GM18870 (cell line): Measurements from ENCODE around the gene ZNF415.
"Not testable (repeated sequence)": the region's sequence is repeated elsewhere in the genome, so short reads cannot be mapped to it uniquely, and the experiment has no call there.

Source experiments
- ATAC-seq: cut with Tn5 transposase; IDR thresholded peaks from one replicate; pipeline ENCODE4 v1.9.1; 2021; ENCODE audit warnings: moderate library complexity; ENCODE audit not compliant: unreplicated experiment

Gene ZNF415

DNA sequence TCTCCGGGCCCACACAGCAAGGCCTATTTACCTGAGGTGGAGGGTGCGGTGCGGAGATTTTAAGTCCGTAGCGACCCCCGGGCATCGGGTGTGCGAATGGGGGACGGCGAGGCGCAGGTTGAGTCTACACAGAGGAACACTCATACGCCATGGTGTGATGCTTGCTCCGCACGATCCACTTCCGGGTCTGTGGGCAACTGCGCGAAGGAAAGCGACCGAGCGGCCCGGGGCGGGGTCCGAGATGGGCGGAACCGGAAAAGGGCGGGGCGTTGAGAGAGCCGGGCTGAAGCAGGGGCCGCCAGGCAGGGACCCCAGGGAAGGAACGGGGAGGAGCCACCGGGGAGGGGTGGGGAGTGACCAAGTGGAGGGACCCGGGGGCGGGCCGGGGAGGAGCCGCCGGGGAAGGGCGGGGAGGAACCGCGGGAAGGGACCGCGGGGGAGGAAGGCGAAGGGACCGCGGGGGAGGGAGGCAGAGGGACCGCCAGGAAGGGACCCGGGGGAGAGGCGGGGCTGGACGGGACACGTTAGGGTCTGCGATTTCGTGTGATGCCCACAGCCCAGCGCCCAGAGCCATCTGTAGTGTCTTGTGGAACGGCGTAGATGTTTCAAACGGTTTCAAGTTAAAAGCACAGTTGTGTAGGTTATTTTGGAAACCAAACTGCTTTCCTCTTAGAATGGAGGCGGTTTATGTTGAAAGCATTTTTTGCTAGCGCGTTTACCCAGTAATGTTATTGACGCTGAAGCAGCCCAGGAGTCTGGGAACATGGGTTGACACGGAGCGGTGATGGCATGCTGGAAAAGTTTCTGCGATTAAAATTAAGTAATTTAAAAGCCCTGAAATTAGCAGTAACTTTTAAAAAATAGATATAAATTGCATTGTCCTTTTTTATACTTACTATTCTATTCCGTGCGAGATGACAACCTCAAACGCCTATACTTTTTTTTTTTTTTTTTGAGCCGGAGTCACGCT is 29.2 kb downstream of the ZNF415 start, which contains the start of gene ZNF160:
TSS of gene ZNF160 (minus strand) at position 189 of the 970 bp plus-strand sequence. CDS start 17,146 bp downstream, outside the sequence.
- peak; percentile 62 for ATAC-seq

DNA sequence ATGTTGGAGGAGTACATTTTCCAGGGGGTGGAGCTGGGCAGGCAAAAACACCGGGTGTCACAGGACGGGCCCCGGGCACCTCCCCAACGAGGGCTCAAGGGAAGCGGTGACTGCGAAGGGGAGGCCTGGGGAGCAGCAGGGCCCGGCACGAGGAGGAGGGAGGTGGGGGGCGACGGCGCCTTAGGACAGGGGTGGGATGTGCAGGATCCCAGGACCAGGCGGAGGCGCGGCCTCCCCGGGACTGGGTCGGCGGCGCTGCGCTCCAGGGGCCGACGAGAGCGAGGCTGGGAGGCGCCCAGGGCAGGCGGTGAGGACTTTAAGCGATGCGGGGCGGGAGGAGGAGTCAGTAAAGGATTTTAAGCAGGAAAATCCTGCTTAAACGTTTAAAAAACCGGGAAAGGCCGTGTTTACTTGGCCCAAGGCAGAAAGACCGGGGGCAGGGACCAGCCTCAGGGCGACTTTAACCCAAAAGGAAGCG is 29.9 kb downstream of the ZNF415 start:
- ATAC-seq = no peak

DNA sequence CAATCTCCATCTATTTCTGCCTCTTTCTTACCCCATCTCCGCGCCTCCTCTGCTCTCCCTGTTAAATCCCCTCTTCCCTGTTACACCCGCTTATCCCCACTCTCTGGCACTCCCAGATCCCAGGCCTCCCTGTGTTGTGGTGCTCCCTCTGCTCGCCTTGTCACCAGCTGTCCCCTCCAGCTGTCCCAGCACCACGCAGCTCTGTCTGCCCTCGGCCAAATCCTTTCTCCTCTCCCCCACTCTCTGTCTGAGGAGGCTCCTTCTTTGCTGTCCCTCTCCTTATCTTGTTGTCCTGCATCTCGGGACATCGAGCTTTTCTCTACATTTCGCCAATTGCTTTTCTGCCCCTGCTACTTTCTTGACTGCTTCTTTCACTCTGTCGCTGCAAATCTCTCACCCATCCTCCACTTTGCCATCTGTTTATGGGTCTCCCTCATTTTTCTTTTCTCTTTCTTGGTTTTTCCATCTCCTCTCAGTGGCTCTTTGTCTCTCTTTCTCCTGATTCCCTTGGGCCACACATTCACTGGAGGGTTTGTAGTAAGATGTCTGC is 30.4 kb downstream of the ZNF415 start:
- no peak for ATAC-seq

DNA sequence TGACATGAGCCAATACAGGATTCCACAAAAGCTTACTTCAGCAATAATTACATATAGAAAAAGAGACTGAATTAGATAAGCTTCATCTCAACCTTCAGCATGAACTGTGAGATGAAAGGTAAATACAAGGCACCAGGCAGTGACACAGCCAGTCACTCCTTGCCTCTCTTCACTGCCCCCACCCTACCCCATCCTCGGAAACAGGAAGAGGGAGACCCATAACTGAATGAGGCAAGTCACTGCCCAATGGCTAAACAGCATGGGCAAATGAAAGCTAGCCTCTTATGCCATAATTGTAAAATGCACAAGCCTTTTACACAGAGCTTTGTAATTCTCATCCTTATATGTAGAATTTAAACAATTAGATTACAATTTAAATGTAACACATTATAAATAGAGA is 31.2 kb downstream of the ZNF415 start:
- no peak for ATAC-seq

DNA sequence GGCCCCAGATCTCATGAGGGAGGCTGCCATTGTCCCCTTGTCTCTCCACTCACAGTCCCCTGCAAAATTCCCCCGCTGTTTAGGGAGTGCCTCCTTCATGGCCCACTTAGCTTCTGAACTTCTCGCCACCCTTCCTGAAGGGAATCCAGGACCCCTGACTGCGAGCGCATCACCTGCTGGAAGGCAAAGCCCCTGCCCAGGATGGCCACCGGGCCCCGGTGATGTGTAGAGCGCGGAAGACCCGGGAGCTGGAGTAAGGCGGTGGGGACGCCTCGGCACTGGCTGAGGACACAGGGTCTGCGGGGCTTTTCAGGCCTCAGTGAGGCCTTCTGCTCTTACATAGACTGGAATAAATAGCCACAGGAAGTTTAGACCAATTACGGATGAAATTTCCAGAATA is 34.1 kb downstream of the ZNF415 start:
- not testable (repeated sequence) for ATAC-seq

DNA sequence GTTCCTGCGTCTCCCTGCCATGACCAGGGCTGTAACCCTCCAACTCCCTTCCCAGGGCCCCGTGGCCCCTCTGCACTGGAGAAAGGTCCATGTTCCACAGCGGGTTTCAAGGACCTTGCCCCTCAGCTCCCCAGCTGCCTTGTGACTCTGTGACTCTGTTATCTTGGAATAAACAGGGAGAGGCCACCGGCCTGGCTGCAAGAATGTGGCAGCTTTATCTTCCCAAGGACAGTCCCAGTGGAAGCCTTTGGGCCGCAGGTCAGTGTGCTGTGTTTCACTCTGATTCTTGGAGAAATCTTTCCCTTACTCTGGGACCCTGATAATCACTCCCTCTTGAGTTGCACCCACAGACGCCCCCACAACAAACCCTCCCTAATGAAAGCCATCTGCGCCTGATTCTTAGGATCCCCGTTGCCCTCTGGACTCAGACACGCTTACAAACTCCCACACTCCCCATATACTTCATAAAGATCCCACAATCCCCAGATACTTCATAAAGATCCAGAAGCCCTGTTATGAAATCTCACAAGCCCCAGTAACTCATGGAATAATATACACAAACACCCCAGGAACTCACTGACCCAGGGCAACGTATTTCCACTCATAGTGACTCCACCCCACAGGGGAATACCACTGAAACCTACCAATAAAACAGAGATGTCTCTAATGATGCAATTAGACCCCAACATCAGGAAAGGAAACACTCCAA is 35.6 kb downstream of the ZNF415 start:
- ATAC-seq = not testable (repeated sequence)

DNA sequence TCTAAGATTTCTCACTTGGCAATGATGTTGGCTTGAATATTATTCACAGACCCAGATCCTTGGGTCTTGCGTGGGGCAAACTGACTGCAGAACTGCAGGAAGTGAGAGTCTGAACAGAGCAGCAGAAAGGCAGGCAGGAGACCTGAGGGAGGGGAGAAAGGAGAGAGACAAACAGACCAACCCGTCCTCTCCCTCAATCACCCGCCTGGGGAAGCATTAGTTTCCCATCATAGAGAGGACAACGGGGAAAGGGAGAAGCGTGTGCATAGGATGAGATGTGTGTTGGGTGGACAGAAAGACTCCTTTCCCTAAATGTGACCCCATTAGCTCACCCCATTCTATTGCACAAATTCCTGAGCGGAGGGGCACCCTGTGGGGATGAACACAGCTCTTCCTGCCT is 36.1 kb downstream of the ZNF415 start:
- ATAC-seq = not testable (repeated sequence)

DNA sequence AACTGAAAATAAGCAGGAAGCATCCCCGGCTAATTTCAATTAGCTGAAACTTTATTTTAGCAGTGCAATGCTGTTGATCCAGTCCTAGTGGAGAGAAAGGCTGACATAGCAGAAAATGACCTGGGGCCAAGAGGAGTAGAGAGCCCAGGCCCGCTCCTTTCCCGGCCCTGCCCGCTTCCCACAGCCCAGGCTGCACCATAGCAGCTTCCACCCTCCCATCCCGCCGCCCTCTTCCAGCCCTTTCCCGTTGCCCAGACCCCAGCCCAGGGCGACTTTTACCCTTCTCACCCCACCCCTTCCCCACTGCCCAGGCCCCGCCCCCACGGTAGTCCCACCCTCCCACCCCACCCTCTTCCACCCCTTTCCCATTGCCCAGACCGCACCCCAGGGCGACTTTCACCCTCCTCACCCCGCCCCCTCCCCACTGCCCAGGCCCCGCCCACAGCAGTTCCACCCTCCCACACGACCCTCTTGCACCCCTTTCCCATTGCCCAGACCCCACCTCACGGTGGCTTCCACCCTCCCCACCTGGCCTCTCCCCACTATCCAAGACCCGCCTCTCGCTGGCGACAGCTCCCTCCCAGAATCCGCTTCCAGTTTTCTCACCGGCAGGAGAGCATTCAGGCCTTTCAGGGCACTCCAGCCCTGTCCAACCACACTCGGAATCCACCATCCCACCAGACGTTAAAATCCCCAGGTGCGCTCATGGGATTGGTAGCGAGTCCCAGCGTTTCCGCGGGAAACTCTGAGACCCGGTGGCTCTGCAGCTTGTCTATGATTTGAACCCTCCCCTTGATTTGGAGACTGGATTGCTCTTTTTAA is 37.7 kb downstream of the ZNF415 start:
- ATAC-seq = no peak

DNA sequence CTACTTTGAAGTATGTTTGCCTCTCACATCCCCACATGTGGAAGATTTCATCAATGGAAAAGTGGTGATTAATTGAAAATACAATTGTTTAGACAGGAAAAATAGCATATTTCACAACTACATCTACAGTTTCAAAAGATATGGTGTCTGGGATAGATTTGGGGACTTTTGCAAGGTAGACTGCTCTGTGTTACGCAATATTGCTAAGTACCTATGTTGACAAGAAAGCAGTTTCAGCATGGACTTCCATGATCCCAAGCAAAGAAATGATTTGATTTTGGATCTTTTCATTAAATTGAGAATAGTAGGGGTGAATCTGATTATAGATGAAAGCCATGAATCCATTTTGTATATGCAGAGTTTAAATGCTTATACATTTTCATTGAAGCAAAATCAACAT is 40.0 kb downstream of the ZNF415 start:
- no peak for ATAC-seq

DNA sequence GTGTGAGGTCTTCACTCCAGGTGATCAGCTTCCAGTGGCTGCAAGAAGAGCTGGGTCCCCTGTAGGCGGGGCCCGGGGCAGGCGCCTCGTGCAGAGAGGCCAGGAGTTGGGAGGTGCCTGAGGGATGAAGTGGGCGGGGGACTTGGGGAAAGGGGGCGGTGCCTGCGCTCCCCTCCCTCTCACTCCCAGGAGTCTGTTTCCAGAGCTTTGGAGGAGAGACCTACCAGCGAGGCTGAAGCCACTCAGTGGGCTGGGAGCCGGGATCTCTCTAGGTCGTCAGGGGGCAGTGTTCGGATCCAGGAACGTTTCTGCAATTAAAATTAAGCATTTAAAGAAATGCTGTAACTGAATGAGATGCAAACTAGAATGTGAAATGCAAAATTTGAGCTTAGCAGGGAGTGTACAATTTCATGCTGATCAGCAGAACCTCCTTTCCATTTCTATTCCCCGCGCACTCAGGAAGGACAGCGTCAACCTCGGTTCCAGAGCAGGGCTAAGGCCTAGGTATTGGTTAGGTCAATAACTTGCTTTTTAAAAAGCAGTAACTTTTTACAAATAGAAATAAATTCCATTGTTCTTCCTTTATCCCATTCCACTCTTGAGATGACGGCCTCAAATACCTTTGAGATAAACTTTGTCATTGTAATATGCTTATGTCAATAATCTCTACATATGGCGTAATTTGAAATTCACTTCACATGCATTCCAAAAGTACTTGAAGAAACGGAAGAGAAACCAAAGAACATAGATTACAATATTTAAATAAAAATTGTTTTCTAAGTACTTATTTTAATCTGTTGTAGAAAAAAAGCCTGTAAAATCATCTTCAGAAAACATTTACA is 41.1 kb downstream of the ZNF415 start:
- no peak for ATAC-seq

DNA sequence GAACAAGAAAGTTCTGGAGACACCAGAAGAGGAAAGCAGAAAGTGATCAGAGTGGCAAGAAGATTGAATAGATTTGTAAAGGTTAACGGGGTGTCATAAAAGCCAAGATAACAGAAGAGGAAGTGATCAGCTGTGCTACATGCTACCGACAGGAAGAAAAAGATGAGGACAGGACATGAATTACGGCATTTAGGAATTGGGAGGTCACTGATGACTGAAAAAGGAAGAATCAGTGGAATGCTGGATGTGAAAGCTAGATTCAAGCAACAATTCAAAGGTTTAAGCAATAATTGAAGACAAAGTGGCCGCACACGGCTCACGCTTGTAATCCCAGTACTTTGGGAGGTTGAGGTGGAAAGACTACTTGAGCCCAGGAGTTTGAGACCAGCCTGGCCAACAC is 44.6 kb downstream of the ZNF415 start:
- ATAC-seq = no peak

DNA sequence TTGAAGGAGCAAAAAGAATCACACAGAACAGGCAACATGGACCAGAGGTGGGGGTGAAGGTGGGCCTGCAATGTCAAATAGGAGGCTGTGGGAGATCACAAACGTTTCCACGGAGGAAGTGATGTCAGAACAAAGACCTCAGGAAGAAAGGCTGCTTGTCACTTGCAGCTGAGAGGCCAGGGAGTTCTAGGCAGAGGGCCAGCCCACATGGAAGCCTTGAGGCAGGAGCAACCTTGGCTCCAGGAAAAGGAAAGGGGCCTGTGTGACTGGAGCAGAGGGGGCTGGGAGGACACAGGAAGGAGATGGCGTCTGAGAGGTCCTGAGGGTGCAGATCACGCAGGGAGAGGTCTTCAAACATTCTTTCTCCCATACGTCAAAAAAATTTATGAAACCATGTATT is 45.8 kb downstream of the ZNF415 start:
- no peak for ATAC-seq

DNA sequence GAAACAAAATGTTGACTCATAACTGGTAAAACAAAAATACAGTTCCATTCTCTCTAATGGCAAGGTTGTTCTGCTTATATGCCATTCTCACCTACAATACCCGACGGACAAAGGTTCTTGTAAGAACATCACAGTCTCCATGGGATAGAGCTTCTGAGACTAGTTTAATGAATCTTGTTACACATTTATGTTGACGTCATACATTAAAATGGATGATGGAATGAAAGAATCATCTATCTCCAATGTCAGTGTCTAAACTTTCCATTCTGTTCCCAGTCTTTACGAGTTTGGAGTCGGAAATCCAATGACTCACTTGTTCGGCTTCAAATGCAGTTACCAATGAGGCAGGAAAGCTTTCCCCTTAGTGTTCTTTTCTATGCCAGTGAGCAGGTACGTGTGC is 47.2 kb downstream of the ZNF415 start:
- ATAC-seq = no peak

DNA sequence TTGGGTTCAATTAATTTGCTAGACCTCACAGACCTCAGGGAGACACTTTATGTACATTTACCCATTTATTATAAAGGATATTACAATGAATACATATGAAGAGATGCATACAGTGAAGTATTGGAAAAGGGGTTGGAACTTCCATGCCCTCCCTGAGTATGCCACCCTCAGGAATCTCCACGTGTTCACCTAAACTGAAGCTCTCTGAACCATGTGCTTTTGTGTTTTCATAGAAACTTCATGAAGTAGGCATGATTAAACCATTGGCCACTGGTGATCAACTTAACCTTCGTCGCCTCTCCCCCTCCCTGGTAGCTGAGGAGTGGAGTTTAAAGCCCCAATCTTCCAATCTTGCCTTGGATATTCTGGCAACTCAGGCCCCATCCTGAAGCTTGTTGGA is 49.8 kb downstream of the ZNF415 start:
- ATAC-seq = no peak

DNA sequence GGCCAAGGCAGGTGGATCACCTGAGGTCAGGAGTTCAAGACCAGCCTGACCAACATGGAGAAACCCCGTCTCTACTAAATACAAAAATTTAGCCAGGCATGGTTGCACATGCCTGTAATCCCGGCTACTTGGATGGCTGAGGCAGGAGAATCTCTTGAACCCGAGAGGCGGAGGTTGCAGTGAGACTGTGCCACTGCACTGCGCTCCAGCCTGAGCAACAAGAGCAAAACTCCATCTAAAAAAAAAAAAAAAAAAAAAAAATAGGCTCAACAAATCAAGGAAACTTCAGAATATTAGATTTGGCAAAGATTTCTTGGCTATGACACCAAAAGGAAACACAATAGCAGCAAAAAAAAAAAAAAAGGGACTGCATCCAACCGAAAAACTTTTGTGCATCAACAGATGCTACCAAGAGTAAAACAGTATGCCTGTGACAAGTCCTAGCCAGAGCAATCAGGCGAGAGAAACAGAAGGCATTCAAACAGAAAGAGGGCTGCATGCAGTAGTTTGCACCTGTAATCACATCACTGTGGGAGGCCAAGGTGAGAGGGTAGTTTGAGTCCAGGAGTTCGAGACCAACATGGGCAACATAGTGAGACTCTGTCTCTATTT is 53.3 kb downstream of the ZNF415 start:
- ATAC-seq = no peak

DNA sequence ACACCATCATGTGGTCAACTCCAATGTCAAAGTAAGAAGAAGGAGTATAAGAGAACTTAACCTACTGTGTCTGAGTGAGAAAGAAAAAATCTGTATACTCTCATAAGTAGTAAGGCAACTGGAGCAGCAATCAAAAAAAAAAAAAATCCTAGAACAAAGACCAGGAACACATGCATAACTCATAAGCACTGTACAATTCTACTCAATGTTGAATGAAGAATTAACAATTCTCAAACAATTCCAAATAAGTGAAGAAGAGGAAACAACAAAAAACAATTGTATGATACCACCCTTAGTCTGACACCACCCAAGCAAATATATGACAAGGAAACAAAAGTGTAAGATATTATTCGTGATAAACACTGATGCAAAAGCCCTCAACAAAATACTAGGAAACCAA is 54.0 kb downstream of the ZNF415 start:
- ATAC-seq = no peak

DNA sequence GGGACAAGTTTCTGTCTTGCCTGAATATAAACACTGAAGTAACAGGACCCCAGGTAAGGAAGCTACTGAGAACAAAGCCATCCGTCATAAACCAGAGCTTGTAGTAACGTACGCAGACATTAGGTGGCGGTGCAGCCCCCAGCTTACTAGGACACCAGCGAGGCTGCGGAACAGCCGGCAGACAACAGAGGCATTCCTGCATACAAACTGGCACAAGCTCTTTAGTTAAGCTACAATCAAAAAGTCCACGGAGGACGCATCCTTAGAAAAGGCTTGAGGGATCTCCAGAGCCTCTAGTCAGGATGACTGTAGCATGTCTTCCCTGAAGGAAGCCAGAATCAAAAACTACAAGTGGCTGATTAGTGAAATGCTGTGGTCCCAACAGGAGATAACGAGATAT is 55.7 kb downstream of the ZNF415 start:
- no peak for ATAC-seq

DNA sequence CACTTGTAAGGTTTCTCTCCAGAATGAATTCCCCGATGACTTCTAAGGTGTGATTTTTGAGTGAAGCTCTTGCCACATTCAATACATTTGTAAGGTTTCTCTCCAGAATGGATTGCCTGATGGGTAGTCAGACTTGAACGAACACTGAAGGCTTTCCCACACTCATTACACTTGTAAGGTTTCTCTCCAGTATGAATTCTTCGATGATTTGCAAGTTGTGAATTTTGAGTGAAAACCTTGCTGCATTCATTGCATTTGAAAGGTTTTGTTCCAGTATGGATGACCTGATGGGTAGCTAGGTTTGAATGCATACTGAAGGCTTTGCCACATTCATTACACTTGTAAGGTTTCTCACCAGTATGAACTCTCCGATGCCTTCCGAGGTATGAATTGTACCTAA is 63.9 kb downstream of the ZNF415 start:
- no peak for ATAC-seq

DNA sequence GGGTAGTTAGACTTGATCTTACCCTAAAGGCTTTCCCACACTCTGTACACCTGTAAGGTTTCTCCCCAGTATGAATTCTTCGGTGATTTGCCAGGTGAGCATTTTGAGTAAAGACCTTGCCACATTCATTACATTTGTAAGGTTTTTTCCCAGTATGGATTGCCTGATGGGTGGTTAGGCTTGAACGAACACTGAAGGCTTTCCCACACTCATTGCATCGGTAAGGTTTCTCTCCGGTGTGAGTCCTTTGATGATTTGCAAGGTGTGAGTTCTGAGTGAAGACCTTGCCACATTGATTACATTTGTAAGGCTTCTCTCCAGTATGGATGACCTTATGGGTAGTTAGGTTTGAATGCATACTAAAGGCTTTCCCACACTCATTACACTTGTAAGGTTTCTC is 64.5 kb downstream of the ZNF415 start:
- ATAC-seq = no peak
